Activated T-cell treated with anti-CD3 and anti-CD28 coated beads for 48 hours (primary cell): ENCODE data around the gene CSRNP3.

Experiments used
- DNase-seq: peaks from one replicate; pipeline ENCODE4 v3.0.0-alpha.2; 2020; ENCODE audit warnings: low read depth

The CSRNP3 gene

GRCh38 chr2:165470361-165470760, 863 bp downstream of the CSRNP3 start:
- DNase-seq, result no peak

GRCh38 chr2:165471349-165471950, 2.0 kb downstream of the CSRNP3 start:
- no peak for DNase-seq

- DNase-seq, result no peak
Observed at GRCh38 chr2:165472922-165473321, 3.4 kb downstream of the CSRNP3 start.

- no peak for DNase-seq
Observed at GRCh38 chr2:165474619-165475276, 5.2 kb downstream of the CSRNP3 start.

- DNase-seq, result no peak
Observed at GRCh38 chr2:165475277-165476004, 5.9 kb downstream of the CSRNP3 start.

GRCh38 chr2:165479856-165480255, 10.4 kb downstream of the CSRNP3 start:
- DNase-seq, result no peak

GRCh38 chr2:165494573-165494972, 25.1 kb downstream of the CSRNP3 start:
- DNase-seq, result no peak

- DNase-seq, result no peak
Observed at GRCh38 chr2:165497659-165498317, 28.3 kb downstream of the CSRNP3 start.

- no peak for DNase-seq
Observed at GRCh38 chr2:165499131-165499530, 29.6 kb downstream of the CSRNP3 start.

GRCh38 chr2:165500001-165500400, 30.5 kb downstream of the CSRNP3 start:
- no peak for DNase-seq

- DNase-seq, result no peak
Observed at GRCh38 chr2:165500816-165501215, 31.3 kb downstream of the CSRNP3 start.

GRCh38 chr2:165505514-165505913, 36.0 kb downstream of the CSRNP3 start:
- no peak for DNase-seq

GRCh38 chr2:165508927-165509326, 39.4 kb downstream of the CSRNP3 start:
- no peak for DNase-seq

GRCh38 chr2:165513479-165513878, 44.0 kb downstream of the CSRNP3 start:
- DNase-seq, result no peak

- DNase-seq, result no peak
Observed at GRCh38 chr2:165518611-165519010, 49.1 kb downstream of the CSRNP3 start.

GRCh38 chr2:165522719-165523118, 53.2 kb downstream of the CSRNP3 start:
- no peak for DNase-seq

GRCh38 chr2:165524720-165525119, 55.2 kb downstream of the CSRNP3 start:
- DNase-seq, result no peak

GRCh38 chr2:165528691-165529090, 59.2 kb downstream of the CSRNP3 start:
- no peak for DNase-seq

GRCh38 chr2:165529130-165529529, 59.6 kb downstream of the CSRNP3 start:
- no peak for DNase-seq

GRCh38 chr2:165533331-165533730, 63.8 kb downstream of the CSRNP3 start:
- DNase-seq, result no peak

GRCh38 chr2:165535471-165535870, 66.0 kb downstream of the CSRNP3 start:
- DNase-seq, result no peak

- no peak for DNase-seq
Observed at GRCh38 chr2:165536851-165537499, 67.5 kb downstream of the CSRNP3 start.
